Stromal cell of bone marrow (primary cell): Measurements from ENCODE around the gene CENPU.
"Not testable (repeated sequence)": the region's sequence is repeated elsewhere in the genome, so short reads cannot be mapped to it uniquely, and the experiment has no call there.

Experiments
- DNase-seq: peaks from one replicate; pipeline ENCODE4 v3.0.0-alpha.2; 2012; ENCODE audit warnings: low read depth

The CENPU gene

GRCh38 chr4:184751585-184751956 lies 17.7 kb upstream of the CENPU start:
- DNase-seq: no peak

DNA sequence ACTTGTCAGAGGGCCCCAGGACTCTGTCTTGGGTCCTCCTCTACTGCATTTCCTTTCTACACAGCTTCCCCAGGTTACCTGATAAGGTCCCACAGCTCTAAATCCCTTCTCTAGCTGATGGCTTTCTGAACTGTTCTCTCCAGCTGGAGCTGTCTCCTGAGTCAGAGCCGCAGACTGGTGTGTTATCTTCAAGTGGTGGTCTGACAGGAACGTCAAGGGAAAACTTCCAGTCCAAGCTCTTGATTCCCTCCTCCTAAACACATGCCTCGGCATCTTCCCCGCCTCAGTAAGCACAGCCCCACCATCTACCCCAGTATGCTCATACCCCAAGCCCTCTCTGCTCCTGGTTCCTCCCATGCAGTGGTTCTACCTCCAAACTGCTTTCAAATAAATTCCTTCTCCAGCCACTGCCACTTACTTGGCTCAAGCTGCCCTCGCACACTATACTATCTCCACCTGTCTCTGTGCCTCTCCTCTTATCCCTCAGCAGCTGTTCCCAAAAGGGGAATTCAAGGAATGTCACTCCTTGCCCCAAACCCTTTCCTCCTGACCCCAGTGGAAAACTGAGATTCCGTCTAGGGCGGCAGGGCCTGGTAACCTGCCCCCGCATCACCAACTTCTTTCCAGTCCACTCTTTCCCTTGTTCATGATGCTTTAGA lies 17.2 kb upstream of the CENPU start:
- DNase-seq: no peak

- DNase-seq: no peak
These were observed 14.4 kb upstream of the CENPU start for GRCh38 chr4:184748251-184748652.

GRCh38 chr4:184747034-184747830 lies 13.3 kb upstream of the CENPU start:
- DNase-seq: no peak

DNA sequence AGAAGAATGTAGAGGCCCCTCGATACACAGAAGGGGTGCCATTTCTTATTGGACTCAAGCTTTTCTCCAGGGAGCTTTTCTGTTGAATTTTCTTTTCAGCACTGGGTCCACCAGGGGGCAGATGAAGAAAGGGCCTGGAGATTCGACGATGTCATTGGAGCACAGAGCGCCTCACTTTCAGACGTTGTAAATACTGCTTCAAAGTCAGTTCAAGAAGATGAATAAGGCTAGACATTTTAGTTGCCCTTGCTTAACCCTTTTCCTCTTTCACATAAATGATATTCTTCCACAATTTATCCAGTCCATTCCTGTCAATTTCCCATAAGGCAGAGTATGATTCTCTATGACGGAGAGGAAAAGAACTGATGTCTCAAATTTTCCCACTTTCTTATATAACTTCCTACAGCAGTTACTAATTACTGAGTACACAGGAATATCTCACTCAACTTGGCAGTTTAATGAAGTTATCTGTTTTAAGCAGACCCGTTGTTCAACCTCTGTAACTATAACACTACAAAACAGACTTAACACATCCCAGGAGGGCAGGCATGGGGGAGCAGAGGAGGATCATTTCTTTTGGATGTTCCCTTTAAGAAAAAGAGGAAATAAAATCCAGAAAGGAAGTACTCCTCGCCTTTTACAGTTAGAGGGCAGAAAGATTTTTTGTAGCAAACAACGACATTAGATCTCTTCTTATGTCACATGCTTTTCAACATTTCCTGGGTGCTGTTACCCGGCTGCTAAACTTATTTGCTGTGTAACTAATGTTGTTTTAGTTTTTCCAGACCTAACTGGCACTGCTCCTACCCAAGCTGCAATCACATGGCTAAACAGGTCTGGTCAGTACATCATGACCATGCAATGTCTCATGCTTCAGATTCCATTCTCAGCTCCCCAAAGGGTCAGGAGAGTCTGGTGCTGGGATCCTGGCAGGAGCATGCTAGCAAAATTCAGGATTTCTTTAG lies 12.2 kb upstream of the CENPU start:
- peak; percentile 75 for DNase-seq

DNA sequence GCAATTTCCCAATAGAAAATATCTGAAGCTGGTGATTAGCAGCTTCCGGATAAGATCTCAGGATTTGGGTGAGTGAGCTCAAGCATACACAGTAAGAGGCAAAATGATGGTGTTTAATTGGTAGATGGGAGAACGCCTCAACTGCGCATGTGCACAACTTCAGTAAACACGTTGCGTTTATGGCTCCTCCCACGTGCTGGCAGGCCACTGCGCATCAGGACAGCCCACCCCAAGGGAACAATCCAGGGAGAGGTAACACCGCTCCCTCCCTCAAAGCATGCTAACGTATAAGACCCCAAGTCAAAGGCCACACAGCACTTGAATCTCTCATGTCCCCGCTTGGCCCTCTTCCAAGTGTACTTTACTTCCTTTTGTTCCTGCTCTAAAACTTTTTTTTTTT lies 10.3 kb upstream of the CENPU start:
- DNase-seq: no peak

- DNase-seq: no peak
These were observed 9.8 kb upstream of the CENPU start for GRCh38 chr4:184743650-184744049.

- not testable (repeated sequence) for DNase-seq
These were observed 7.8 kb upstream of the CENPU start for GRCh38 chr4:184741651-184742050.

GRCh38 chr4:184740980-184741391 lies 7.1 kb upstream of the CENPU start:
- no peak for DNase-seq

DNA sequence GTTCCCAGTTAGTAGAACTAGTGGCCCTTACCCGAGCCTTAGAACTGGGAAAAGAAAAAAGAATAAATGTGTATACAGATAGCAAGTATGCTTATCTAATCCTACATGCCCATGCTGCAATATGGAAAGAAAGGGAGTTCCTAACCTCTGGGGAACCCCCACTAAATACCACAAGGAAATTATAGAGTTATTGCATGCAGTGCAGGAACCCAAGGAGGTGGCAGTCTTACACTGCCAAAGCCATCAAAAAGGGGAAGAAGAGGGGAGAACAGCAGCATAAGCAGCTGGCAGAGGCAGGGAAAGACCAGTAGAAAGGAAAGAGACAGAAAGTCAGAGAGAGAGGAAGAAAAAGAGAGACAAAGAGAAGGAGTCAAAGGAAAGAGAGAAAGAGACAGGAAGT lies 5.7 kb upstream of the CENPU start:
- DNase-seq: not testable (repeated sequence)

DNA sequence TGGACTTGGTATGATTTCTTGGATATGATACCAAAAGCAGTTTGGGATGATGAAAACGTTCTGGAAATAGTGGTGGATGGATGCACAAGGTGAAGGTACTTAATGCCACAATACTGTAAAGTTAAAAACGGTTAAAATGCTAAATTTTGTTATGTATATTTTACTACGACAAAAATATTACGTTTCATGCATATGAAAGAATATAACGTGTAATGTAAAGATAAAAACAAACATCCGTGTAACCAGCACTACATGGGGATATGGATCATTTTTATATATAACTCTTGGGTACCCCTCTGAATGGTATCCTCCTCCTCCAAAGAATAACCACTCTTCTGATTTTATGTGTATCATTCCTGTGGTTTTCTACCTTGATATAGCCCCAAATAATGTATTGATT lies 862 bp upstream of the CENPU start:
- no peak for DNase-seq

GRCh38 chr4:184732126-184732525 lies 1.8 kb downstream of the CENPU start:
- no peak for DNase-seq

GRCh38 chr4:184731056-184731455 lies 2.8 kb downstream of the CENPU start:
- DNase-seq: no peak

DNA sequence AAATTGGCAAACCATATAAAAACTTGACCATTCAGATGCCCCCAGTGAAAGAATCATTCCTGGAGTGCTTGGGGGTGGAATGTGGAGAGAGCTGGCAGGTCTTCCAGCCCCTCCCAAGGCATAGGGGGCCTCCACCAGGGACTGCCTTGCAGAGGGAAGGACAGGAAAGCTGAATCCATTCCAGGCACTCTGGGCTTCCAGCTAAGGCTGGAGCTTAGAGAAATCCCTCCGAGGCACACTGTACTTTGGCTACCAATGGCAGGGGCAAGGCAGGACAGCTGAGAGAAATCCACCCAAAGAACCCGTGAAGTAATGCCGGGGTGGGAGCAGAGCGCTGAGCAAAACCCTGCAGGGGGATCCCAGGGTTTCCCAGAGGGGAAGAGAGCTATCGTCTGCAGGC lies 4.0 kb downstream of the CENPU start:
- no peak for DNase-seq

DNA sequence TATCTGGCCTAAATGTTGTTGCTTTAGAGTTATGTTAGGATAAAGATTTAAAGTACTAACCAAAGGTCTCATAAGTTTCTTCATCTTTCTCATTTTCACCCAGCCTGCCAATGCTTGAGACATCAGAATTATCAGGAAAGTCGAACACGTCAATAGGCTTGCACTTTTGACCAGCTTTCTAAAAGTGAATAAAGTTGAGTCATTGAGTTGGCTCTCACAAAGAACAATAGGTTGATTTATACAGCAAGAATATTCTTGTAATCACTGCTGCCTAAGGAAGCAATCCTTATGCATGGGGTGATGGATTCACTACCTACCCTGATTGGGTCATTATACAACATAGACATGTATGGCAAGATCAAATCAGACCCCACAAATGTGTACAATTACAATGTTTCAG lies 5.0 kb downstream of the CENPU start:
- DNase-seq: no peak

GRCh38 chr4:184727430-184727829 lies 6.5 kb downstream of the CENPU start:
- DNase-seq: no peak

DNA sequence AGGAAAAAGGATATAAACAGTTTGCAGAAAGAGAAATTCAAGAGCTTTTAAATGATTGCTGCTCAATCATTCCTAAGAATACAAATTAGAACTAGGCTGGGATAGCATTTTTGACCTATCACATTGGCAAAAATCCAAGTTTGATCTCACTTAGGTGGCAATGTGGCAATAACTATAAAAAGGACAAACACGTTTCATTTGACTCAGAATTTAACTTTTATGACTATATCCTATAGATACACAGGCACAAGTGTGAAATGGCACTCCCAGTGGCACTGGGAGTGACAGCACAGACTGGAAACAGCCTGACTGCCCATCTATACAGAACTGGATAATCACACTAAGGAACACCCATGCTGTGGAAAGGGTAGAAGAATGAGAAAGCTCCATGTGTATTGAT lies 11.1 kb downstream of the CENPU start:
- no peak for DNase-seq

DNA sequence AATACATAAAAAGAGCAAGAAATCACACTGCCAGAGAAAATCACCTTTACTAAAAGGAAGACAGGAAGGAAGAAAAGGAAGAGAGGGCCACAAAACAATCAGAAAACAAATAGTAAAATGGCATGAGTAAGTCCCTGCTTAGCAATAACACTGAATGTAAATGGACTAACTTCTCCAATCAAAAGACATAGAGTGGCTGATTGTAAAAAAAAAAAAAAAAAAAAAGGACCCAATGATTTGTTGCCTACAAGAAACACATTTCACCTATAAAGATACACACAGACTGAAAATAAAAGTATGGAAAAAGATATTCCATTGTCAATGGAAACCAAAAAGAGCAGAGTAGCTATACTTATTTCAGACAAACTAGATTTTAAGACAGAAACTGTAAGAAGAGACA lies 12.6 kb downstream of the CENPU start:
- DNase-seq: no peak

DNA sequence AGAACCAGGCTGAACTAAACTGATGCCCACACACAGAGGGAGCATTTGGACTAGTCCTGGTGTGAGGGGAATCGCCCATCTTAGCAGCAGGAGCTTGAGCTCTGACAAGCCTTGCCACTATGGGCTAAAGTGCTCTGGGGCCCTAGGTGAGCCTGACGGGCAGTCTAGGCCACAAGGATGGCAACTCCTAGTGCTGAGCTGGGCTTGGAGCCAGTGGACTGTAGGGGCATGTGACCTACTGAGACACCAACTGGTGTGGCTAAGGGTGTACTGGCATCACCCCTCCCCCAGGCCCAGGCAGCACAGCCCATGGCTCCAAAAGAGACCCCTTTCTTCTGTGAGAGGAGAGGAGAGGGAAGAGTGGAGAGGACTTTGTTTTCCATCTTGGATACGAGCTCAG lies 14.5 kb downstream of the CENPU start:
- DNase-seq: no peak

GRCh38 chr4:184715526-184715925 lies 18.4 kb downstream of the CENPU start:
- DNase-seq: no peak

DNA sequence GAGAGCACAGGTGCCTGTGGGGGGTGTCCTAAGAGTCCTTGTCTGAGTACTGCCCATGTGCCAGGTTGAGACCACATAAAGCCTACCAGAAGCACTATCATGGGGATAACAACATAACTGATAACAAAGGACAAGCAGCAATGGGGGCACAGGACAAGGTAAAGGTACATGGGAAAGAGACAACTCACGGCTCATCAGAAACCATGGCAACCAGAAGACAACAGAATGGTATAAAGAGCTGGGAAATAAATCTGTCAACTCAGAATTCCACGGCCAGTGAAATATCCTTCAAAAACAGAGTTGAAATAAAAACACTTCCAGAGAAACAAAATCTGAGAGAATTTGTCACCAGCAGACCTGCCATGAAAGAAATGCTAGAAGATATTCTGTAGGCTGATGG lies 20.0 kb downstream of the CENPU start:
- no peak for DNase-seq

DNA sequence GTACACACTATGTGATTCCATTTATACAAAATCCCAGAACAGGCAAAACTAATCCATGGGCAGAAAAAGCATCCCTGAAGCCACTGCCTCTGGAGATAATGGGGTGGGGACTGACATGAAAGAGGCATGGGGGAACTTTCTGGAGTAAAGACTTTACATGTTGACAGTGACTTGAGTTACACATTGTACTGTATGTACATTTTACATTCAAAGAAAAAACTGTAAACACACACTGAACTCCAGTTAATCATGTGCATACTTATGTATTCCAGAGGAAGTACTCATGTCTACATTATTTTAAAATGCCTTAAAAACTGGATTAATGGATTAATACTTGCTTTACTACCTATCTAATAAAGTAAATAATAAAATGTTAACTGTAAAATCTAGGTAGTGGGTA lies 21.6 kb downstream of the CENPU start:
- DNase-seq: no peak

- DNase-seq: no peak
These were observed 27.4 kb downstream of the CENPU start for GRCh38 chr4:184706453-184706852.
